H1 (cell line): ENCODE results near the gene RUNX1. TPM values are rescaled to one million over a fixed set of nuclear protein-coding genes. Genes with fewer than 3 reads are reported as not detected.

Source experiments
- polyA plus RNA-seq, 7 experiments: library from polyadenylated mRNA; depleted of rRNA in 3 of 7; stranded (reverse) in 5 of 7; unstranded in 2 of 7; fragments of >200 nt in 5 of 7; fragments of 200-250 nt in 2 of 7; gene quantifications; 1 replicate in 5 of 7; 2 replicates in 1 of 7; 4 replicates in 1 of 7; pipeline versions ENCODE4 v1.2.1 to v1.2.3, GENCODE V29; 2011 to 2013; ENCODE audit warnings: missing spikeins in 2 of 7, mixed read lengths in 2 of 7
- total RNA-seq: library from RNA; stranded (reverse); fragmentation: NEBNext Ultra II Directional; extraction: Animal tissue kit (Norgen Biotek cat#: 25700); gene quantifications from 2 replicates; pipeline ENCODE4 v1.2.1, GENCODE V29; 2021
- TF ChIP-seq, protein P1 (sequence below): fragments of 300-600 bp; sonication (generic); IDR thresholded peaks from 2 replicates; pipeline ENCODE4 v1.7.1; 2012; ENCODE audit warnings: low read length, moderate library complexity, mild to moderate bottlenecking, inconsistent platforms; ENCODE audit not compliant: insufficient replicate concordance

RUNX1 gene
- total and polyA plus RNA-seq, 2 of the 8 experiments (the other 6 are each of a cell fraction or from before 2014, with no cell fraction given), result 0.20 to 0.60 TPM

DNA sequence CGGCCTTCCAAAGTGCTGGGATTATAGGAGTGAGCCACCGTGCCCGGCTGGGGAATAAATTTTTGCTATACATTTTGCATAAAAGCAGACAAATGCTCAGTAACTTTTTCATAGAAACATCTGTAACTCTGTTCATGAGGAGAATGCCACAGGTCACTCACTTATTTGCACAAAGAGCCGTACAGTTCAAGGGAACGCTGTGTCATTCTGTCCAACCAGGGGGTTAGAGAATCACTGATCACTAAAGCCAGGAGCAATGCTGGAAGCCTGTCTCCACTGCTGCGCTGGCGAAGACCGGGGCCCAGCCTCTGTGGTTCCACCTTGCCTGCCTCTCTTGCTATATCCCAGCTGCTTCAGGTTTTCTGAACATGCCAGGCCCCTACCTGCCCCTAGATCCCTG lies 58.3 kb downstream of the RUNX1 start (continued):
- TF ChIP-seq, protein P1, sequence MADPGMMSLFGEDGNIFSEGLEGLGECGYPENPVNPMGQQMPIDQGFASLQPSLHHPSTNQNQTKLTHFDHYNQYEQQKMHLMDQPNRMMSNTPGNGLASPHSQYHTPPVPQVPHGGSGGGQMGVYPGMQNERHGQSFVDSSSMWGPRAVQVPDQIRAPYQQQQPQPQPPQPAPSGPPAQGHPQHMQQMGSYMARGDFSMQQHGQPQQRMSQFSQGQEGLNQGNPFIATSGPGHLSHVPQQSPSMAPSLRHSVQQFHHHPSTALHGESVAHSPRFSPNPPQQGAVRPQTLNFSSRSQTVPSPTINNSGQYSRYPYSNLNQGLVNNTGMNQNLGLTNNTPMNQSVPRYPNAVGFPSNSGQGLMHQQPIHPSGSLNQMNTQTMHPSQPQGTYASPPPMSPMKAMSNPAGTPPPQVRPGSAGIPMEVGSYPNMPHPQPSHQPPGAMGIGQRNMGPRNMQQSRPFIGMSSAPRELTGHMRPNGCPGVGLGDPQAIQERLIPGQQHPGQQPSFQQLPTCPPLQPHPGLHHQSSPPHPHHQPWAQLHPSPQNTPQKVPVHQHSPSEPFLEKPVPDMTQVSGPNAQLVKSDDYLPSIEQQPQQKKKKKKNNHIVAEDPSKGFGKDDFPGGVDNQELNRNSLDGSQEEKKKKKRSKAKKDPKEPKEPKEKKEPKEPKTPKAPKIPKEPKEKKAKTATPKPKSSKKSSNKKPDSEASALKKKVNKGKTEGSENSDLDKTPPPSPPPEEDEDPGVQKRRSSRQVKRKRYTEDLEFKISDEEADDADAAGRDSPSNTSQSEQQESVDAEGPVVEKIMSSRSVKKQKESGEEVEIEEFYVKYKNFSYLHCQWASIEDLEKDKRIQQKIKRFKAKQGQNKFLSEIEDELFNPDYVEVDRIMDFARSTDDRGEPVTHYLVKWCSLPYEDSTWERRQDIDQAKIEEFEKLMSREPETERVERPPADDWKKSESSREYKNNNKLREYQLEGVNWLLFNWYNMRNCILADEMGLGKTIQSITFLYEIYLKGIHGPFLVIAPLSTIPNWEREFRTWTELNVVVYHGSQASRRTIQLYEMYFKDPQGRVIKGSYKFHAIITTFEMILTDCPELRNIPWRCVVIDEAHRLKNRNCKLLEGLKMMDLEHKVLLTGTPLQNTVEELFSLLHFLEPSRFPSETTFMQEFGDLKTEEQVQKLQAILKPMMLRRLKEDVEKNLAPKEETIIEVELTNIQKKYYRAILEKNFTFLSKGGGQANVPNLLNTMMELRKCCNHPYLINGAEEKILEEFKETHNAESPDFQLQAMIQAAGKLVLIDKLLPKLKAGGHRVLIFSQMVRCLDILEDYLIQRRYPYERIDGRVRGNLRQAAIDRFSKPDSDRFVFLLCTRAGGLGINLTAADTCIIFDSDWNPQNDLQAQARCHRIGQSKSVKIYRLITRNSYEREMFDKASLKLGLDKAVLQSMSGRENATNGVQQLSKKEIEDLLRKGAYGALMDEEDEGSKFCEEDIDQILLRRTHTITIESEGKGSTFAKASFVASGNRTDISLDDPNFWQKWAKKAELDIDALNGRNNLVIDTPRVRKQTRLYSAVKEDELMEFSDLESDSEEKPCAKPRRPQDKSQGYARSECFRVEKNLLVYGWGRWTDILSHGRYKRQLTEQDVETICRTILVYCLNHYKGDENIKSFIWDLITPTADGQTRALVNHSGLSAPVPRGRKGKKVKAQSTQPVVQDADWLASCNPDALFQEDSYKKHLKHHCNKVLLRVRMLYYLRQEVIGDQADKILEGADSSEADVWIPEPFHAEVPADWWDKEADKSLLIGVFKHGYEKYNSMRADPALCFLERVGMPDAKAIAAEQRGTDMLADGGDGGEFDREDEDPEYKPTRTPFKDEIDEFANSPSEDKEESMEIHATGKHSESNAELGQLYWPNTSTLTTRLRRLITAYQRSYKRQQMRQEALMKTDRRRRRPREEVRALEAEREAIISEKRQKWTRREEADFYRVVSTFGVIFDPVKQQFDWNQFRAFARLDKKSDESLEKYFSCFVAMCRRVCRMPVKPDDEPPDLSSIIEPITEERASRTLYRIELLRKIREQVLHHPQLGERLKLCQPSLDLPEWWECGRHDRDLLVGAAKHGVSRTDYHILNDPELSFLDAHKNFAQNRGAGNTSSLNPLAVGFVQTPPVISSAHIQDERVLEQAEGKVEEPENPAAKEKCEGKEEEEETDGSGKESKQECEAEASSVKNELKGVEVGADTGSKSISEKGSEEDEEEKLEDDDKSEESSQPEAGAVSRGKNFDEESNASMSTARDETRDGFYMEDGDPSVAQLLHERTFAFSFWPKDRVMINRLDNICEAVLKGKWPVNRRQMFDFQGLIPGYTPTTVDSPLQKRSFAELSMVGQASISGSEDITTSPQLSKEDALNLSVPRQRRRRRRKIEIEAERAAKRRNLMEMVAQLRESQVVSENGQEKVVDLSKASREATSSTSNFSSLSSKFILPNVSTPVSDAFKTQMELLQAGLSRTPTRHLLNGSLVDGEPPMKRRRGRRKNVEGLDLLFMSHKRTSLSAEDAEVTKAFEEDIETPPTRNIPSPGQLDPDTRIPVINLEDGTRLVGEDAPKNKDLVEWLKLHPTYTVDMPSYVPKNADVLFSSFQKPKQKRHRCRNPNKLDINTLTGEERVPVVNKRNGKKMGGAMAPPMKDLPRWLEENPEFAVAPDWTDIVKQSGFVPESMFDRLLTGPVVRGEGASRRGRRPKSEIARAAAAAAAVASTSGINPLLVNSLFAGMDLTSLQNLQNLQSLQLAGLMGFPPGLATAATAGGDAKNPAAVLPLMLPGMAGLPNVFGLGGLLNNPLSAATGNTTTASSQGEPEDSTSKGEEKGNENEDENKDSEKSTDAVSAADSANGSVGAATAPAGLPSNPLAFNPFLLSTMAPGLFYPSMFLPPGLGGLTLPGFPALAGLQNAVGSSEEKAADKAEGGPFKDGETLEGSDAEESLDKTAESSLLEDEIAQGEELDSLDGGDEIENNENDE, result no peak
